Lower lobe of right lung (tissue), 2 donors: ENCODE results near the gene USP48. TPM values are rescaled to one million over a fixed set of nuclear protein-coding genes. Genes with fewer than 3 reads are reported as not detected.

Experiments
- ATAC-seq, 2 donors: fragments of 200-7000 bp; cut with Tn5 transposase; one replicate each; pipeline ENCODE4 v1.9.1; 2020 to 2022; ENCODE audit warnings: mild to moderate bottlenecking in 2 of 2, moderate library complexity in 2 of 2
- DNase-seq: peaks from one replicate; pipeline ENCODE4 v3.0.0-alpha.2; 2020
- H3K27ac ChIP-seq: fragments of 200-600 bp; one replicate; pipeline ENCODE4 v1.8.0; 2022
- H3K27me3 ChIP-seq: fragments of 200-600 bp; one replicate; pipeline ENCODE4 v1.8.0; 2022; ENCODE audit warnings: low read depth
- H3K36me3 ChIP-seq: fragments of 200-600 bp; one replicate; pipeline ENCODE4 v1.8.0; 2022; ENCODE audit warnings: mild to moderate bottlenecking
- H3K4me1 ChIP-seq: fragments of 200-600 bp; one replicate; pipeline ENCODE4 v1.8.0; 2022
- H3K4me3 ChIP-seq: fragments of 200-600 bp; one replicate; pipeline ENCODE4 v1.8.0; 2022; ENCODE audit warnings: mild to moderate bottlenecking
- H3K9me3 ChIP-seq: fragments of 200-600 bp; one replicate; pipeline ENCODE4 v1.8.0; 2022
- intact Hi-C: fragments of 100-400 bp; cut with DNase I; formaldehyde crosslinking; loops from one replicate; pipeline ENCODE4 v1.11.0; 2022
- total RNA-seq: library from RNA; stranded (reverse); fragmentation: NEBNext Ultra II Directional; extraction: Animal tissue kit (Norgen Biotek cat#: 25700); gene quantifications from one replicate; pipeline ENCODE4 v1.2.1, GENCODE V29; 2021
- TF ChIP-seq, protein P1 (sequence below): fragments of 200-600 bp; IDR thresholded peaks from one replicate; pipeline ENCODE4 v1.8.0; 2022; ENCODE audit warnings: antibody characterized with exemption, mild to moderate bottlenecking
- donor health status: DM: no; HTN: yes; CAD: no; lungs with severe emphysema.

Gene USP48
- total RNA-seq, 1 donor from 2014 or later: 61.9 TPM

DNA sequence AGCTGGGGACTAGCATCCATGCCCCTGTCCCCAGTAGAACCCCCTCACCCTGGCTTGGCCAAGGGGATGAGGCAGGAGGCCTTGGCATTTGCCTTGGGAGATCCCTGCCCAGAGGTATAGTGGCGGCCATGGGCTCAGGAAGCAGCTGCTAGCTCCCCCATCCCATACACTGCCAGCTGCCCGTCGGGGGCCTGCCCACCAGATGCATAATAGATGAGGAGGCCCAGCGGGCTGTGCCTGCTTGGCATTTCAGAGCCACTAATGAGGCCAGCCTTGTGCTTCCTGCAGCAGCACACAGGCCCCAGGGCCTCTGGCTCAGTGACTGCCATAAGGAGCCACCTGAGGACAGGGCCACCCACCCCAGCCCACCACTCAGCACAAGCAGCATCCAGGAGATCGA, 137.4 kb downstream of the USP48 start:
- H3K27me3 ChIP-seq: peaks cover 43% of the 10 kb centered on the region
- TF ChIP-seq, protein P1, sequence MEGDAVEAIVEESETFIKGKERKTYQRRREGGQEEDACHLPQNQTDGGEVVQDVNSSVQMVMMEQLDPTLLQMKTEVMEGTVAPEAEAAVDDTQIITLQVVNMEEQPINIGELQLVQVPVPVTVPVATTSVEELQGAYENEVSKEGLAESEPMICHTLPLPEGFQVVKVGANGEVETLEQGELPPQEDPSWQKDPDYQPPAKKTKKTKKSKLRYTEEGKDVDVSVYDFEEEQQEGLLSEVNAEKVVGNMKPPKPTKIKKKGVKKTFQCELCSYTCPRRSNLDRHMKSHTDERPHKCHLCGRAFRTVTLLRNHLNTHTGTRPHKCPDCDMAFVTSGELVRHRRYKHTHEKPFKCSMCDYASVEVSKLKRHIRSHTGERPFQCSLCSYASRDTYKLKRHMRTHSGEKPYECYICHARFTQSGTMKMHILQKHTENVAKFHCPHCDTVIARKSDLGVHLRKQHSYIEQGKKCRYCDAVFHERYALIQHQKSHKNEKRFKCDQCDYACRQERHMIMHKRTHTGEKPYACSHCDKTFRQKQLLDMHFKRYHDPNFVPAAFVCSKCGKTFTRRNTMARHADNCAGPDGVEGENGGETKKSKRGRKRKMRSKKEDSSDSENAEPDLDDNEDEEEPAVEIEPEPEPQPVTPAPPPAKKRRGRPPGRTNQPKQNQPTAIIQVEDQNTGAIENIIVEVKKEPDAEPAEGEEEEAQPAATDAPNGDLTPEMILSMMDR: no peak
- ATAC-seq (no peak), DNase-seq (no peak)
- no peaks in the 10 kb centered on the region for H3K4me1 ChIP-seq
- H3K4me3 ChIP-seq: no peak overlapping the region
- H3K9me3 ChIP-seq: no peaks in the 10 kb centered on the region
- no peak overlapping the region for H3K27ac ChIP-seq
- intact Hi-C loops: no loop called here
- H3K36me3 ChIP-seq: no peaks in the 10 kb centered on the region

DNA sequence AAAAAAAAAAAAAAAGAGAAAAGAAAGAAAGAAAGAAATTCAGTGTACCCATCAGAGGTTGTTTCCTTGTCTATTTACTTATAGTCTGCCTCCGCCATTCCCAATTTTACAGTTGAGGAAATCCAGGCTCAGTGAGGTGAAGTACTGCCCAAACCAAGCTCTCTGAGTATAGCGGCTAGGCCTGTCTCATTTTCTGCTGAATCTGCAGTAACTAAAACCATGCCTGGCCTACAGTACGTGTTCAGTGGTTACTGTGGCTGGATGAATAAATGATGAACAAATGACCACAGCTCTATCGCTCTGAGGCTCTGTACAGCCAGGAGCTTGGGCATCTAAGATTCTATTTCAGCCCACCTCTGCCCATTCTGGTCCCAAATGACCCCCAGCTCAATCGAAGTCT, 138.0 kb downstream of the USP48 start:
- H3K27ac ChIP-seq: no peak overlapping the region
- peaks cover 39% of the 10 kb centered on the region for H3K27me3 ChIP-seq
- no peak for DNase-seq
- intact Hi-C loops: no loop called here
- no peak overlapping the region for H3K4me3 ChIP-seq
- H3K4me1 ChIP-seq: no peaks in the 10 kb centered on the region
- H3K9me3 ChIP-seq: no peaks in the 10 kb centered on the region
- TF ChIP-seq, protein P1: no peak
- no peak for ATAC-seq
- H3K36me3 ChIP-seq: no peaks in the 10 kb centered on the region

DNA sequence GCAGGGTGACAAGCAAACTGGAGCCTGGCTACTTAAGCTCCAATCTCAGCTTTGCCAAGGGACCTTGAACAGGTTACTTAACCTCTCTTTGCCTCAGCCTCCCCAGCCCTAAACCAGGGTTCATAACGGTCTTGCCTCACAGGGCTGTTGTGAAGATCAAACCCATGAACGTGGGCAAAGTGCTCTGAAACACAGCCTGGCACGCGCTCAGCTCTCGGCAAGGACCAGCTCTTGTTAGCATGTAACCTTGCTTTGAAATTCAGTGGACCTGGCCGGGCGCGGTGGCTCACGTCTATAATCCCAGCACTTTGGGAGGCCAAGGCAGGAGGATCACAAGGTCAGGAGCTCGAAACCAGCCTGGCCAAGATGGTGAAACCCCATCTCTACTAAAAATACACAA, 138.6 kb downstream of the USP48 start:
- peaks cover 35% of the 10 kb centered on the region for H3K27me3 ChIP-seq
- no peaks in the 10 kb centered on the region for H3K36me3 ChIP-seq
- intact Hi-C loops: no loop called here
- peaks cover 3% of the 10 kb centered on the region for H3K4me1 ChIP-seq
- H3K9me3 ChIP-seq: no peaks in the 10 kb centered on the region
- no peak for ATAC-seq
- H3K27ac ChIP-seq: no peak overlapping the region
- no peak for DNase-seq
- no peak overlapping the region for H3K4me3 ChIP-seq
- TF ChIP-seq, protein P1: no peak

DNA sequence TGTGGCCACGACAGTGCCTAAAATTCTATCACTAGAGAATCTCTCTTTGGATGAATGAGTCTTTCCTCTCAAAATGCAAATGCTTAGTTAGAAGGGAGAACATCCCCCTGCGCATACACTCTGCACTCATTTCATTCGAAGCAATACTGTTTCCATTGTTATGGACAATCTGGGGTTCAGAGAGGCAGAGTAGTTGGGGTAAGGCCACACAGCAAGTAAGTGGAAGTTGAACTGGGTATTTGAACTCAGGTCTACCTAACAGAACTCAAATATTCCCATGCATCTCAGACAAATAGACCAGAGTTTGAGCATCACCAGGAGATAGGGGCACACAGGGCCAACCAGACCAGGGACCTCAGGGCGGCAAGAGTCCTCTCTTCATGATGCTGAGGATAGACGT, 139.3 kb downstream of the USP48 start:
- H3K4me3 ChIP-seq: no peak overlapping the region
- peaks cover 27% of the 10 kb centered on the region for H3K27me3 ChIP-seq
- H3K36me3 ChIP-seq: no peaks in the 10 kb centered on the region
- intact Hi-C loops: no loop called here
- no peaks in the 10 kb centered on the region for H3K9me3 ChIP-seq
- DNase-seq (no peak), ATAC-seq (no peak)
- peaks cover 7% of the 10 kb centered on the region for H3K4me1 ChIP-seq
- no peak overlapping the region for H3K27ac ChIP-seq
- TF ChIP-seq, protein P1: no peak

DNA sequence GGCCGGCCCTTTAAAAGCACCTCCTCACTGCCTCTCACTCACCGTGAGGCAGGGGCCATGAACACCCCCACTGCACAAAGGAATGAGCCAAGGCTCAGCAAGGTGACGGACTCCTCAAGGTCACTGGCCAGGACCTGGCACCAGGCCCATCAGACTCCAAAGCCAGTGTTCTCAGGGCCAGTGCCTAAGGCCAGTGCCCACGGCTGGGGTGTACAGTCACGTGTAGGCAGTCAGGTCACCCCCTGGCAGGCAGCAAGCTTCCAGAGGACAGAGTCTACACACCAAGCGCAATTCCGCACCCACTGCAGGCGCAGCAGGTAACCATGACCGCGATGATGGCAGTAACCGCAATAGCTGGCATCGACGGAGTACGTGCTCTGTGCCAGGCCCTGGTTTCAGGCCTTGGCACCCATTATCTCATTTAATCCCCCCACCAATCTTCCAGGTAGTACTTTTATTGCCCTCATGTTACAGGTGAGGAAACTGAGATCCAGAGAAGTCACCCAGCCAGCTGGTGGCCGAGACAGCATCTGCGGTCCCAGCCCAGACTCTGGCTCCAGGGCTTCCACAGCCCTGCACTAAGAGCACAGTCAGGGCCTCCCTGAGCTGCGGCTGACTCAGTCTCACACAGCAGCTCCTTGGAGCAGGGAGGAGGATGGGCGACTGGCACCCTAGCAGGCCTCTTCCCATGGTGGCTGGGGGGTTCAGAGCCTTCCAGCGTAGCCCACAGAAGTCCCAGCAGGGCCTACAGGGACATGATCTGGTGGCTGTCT, 140.8 kb downstream of the USP48 start:
- Histone ChIP-seq H3K9me3 (no peaks in the 10 kb centered on the region), H3K36me3 (no peaks in the 10 kb centered on the region), H3K27me3 (peaks cover 13% of the 10 kb centered on the region), H3K4me3 (no peak overlapping the region), H3K27ac (no peak overlapping the region), H3K4me1 (peaks cover 7% of the 10 kb centered on the region)
- no peak for ATAC-seq
- TF ChIP-seq, protein P1: no peak
- DNase-seq: no peak
- intact Hi-C loops: no loop called here
